Measurements from ENCODE around the gene STPG4. TPM values are rescaled to one million over a fixed set of nuclear protein-coding genes. Genes with fewer than 3 reads are reported as not detected.

The STPG4 gene
- total RNA-seq, 1 experiment from 2014 or later = 0.17 TPM

GRCh38 chr2:47056868-47057686 lies 98.0 kb downstream of the STPG4 start:
- DNase-seq (ENCODE audit: low read depth) = no peak

DNA sequence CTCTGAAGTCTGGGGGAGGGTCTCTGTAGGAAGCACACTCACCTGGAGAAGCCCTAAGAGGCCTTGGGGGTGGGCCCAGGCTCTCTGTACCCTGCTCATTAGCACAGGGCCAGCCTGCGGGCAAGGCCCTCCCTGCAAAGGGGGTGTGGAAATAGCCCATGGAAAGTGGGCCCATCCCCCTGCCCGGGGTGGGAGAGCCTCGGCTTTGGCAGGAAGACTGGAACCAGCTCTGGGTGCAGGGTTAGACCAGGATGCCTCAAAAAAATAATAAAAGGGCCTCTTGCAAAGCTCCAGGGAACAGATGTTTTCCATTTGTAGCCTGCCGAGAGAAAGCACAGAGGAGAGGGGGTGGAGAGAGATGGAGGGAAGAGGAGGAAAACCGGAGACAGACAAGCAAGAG lies 98.7 kb downstream of the STPG4 start:
- DNase-seq (ENCODE audit: low read depth) = peak; percentile 43

DNA sequence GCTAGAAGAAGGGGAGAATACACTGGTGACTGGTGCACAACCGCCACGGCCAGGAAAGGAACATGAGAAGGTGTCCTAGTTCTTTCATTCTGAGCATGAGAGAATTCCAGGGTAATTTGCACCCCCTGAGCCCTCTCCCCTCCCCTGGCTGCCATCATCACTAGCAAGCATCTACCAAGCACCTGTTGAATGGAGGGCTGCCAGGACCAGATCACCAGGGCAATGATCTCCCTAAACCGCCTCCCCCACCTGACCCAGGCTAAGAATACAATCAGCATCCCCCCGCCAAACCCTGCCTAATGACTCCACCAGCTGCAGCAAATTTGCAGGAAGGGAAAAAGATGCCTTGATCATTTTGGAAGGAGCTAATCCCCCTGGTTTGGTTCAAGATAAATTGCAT lies 100.2 kb downstream of the STPG4 start:
- no peak for DNase-seq (ENCODE audit: low read depth)

DNA sequence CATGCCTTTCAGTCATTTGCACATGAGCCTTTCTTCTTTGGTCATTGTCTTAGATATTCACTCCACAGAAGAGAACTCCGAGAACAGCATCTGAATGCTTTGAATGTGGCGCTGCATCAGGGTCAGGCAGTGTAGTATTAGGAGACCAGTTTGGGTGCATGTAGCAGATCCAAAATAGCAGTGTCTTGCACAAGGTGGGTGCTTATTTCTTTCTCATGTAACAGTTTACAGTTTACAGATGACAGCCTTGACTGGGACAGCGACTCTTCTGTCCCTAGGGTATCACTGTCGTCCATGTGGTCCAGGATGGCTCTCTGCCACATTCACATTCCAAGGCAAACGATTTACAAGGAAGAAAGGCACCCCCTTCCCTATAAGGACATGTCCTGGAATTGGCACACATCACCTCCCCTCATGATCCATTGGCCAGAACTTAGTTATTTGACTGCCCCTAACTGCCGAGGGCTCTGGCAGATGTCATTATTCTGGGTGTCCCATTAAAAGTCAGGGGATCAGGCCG lies 101.0 kb downstream of the STPG4 start:
- no peak for DNase-seq (ENCODE audit: low read depth)

GRCh38 chr2:47052847-47053246 lies 102.3 kb downstream of the STPG4 start:
- DNase-seq (ENCODE audit: low read depth) = no peak

- no peak for DNase-seq (ENCODE audit: low read depth)
Measured at GRCh38 chr2:47051562-47051961, 103.5 kb downstream of the STPG4 start.

- no peak for DNase-seq (ENCODE audit: low read depth)
Measured at GRCh38 chr2:47050762-47051161, 104.3 kb downstream of the STPG4 start.

DNA sequence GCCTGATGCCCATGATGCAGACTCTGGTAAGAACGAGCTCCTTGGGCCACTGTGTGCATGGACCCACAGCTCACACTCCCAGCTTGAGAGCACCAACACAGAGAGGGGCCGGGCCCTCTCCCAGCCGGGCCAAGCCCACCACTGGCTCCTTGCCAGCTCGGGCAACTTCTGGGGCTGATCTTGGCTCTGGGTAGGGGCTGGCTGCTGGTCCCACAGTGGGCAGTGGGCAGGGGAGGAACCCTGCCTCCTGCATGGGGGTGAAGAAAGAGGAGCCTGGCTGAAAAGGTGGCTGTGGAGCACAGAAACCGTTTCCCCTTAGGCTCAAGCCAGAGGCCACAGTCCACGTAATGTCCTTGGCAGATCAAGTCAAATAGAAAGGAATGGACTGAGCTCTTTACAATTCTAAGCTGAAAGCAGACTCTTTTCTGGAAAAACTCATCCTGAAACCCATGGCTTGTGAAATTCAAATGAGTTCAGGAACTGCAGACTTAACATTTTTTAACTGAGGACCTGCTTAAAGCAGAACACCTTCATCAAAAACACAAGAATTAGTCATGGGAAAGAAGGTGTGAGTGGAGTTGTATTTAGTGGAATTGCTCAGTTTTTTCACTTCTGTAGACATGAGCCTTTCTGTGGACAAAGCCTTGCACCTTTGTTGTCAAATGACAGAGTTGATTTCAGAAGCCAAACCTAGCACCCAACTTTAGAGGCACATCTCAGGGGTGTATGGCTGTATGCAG lies 104.9 kb downstream of the STPG4 start:
- DNase-seq (ENCODE audit: low read depth) = no peak

DNA sequence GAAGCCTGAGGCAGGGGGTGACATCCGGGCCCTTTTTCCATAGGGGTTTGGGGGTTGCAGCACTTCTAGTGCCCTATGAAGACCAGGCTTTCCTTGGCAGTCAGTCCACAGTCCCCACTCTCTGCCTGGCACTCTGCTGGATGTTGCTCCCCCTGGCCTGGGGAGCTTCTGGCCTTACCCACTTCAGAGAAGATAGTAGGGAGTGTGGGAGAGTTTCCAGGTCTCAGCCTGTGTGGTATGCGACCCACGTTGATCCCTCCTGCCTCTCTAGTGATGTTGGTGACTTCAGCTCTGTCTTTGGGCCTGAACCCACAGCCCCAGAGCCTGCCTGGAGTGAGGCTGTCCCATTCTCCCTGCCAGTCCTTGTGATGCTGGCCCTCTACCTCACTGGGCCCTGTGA lies 105.6 kb downstream of the STPG4 start:
- DNase-seq (ENCODE audit: low read depth) = no peak

DNA sequence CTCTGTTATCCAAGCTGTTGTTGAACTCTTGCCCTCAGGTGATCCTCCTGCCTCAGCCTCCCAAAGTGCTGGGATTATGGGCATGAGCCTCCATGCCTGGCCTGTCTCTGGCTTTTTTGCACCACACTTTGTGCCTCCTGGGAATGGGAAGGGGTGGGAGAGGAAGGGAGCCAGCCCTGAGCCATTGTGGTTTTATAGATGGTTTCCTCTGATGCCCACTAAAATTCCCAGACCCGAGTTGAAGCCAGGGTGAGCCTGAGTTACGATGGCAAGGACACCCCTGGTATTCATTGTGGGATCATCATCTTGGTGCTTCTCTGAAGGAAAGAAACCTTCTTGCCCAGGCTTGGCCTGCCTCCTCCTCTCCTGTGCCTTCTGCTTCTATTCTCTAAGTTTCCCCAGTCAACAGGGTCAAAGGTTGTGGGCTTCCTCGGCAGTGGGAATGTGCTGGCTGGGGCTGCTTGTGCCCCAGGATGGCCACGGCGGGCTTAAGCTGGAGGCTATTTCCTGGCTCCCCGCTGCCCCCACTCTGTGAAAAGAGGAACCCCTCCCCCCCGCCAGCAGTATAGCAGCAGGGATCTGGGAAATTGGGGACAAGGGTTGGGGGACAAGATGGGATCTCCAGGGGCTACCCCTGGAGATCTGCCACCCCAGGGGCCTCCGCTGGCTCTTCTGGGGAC lies 106.2 kb downstream of the STPG4 start:
- no peak for DNase-seq (ENCODE audit: low read depth)

DNA sequence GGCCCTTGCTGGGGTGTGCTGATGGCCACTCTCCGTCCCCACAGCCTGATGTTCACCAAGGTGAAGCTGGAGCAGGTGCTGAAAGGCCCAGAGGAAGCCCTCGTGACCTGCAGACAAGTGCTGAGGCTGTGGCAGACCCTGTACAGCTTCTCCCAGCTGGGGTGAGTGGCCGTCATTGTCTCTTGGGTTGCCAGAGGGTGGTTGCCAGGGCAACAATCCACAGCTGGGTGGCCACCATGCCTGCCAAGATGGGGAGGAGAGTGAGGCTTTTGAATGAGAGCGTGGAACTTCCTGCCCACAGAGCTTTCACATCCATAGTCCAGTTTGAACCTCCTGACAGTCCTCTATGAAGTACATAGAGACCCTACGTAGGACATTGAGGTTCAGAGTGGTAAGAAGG lies 108.8 kb downstream of the STPG4 start:
- no peak for DNase-seq (ENCODE audit: low read depth)

- no peak for DNase-seq (ENCODE audit: low read depth)
Measured at GRCh38 chr2:47043891-47044239, 111.2 kb downstream of the STPG4 start.

DNA sequence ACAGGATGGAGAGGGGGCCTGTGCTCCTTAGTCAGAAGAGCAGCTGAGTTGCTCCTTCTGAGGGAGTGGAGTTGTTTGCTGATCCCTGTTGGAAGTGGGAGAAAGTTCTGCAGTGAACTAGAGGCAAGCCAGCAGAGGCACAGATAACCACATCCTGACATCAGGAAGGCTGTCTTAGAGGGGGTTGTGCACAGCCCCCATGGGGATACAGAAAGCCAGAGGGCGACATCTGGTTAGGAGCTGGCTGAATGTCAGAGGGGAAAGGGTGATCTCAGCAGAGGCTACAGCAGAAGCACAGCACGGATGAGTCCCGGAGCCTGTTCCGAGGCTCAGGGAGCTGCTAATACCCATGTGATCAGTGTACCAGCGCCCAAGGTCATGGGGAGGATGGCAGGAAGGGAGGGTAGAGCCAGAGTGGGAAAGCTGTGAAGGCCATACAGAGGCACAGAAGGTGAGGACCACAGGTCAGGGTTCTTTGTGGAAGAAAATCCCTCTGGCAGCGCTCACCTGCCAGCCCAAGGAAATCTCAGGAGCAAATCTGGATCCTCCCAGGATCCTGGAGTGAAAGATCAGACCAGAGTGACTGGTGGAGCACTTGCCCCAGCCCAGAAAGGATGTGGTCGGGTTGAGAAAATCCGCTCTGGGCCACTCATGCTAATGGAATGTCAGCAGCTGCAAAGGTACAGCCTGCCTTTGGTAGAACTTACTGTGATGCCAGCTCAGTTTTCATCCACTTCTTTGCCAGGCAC lies 111.8 kb downstream of the STPG4 start:
- DNase-seq (ENCODE audit: low read depth) = peak; percentile 100

- DNase-seq (ENCODE audit: low read depth) = no peak
Measured at GRCh38 chr2:47041891-47042684, 113.0 kb downstream of the STPG4 start.

GRCh38 chr2:47041063-47041462 lies 114.0 kb downstream of the STPG4 start:
- DNase-seq (ENCODE audit: low read depth) = no peak

DNA sequence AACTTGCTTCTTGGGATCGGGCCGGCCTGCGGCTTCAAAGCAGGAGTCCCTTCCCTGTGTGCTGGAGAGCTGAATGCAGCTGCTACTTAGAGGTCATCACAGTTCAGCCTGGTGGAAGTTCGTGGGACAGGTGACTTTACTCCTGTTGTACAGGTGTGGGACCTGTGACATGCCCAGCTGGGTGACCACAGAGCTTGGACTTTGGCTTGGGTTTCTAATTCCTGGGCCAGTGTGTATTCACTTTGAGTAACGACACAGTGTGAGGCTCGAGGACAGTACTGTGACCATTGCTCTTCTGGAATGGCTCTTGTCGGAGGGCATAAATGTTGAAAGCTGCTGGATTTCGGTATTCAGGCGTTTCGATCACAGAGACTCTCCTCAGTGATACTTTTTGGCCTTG lies 114.5 kb downstream of the STPG4 start:
- DNase-seq (ENCODE audit: low read depth) = no peak

DNA sequence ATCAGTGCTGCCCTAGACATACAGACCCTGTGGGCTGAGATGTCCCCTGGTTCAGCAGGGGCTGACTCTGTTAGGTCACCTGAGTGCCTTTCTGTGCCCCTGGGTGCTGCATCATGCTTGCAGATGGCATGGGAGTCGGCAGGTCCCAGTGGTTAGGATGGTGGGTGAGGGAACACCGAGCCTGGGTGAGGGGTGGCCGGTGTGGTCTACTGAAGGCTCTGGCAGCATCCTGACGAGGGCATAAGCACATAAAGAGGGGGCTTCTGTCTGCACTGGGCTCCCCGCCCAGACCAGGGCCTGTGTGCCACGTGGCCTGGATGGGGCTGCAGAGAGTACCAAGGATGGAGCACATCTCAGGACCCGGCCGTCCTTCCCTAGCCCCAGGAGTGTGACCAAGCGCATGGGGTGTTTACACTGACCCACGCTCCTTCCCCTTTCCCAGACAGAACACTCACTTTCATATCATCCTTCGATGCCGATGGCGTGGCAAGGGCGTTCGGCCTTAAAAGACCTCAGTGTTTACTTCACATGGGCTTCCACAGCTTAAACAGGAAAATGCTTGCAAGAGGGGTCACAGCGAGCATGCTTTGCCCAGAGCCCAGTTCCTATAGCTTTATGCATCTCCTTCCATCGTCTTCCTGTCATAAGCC lies 115.1 kb downstream of the STPG4 start:
- DNase-seq (ENCODE audit: low read depth) = no peak

- DNase-seq (ENCODE audit: low read depth) = no peak
Measured at GRCh38 chr2:47039489-47039870, 115.6 kb downstream of the STPG4 start.

GRCh38 chr2:47038656-47039488 lies 116.2 kb downstream of the STPG4 start:
- no peak for DNase-seq (ENCODE audit: low read depth)
